Dermis blood vessel endothelial cell (primary cell): ENCODE results near the gene CUX1. TPM values are rescaled to one million over a fixed set of nuclear protein-coding genes. Genes with fewer than 3 reads are reported as not detected.
"Not testable (repeated sequence)": the region's sequence is repeated elsewhere in the genome, so short reads cannot be mapped to it uniquely, and the experiment has no call there.

Experiments used
- DNase-seq: peaks from one replicate; pipeline ENCODE4 v3.0.0; 2010
- total RNA-seq: library from RNA; depleted of rRNA; stranded (reverse); fragments of >200 nt; gene quantifications from 2 replicates; pipeline ENCODE4 v1.2.3, GENCODE V29; 2014

CUX1 gene
- total RNA-seq, 1 donor from 2014 or later = 39.5 TPM

DNA sequence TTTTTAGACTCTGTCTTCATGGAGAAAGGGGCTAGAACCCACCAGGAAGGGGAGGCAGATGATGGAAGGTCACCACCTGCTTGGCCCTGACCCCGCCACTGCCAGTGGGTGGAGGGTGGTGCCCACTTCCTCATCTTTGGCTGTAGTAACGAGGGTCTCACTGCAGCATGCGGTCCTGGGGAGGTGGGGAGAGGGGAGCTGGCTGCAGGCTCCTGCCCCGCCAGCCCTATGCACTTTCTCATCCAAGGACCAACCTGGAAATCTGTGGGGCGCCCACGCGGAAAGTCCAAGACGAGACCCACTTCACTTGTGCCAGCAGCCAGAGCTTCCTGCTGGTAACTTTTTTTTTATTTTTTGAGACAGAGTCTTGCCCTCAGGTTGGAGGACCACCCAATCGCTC, 101.0 kb downstream of the CUX1 start:
- no peak for DNase-seq

DNA sequence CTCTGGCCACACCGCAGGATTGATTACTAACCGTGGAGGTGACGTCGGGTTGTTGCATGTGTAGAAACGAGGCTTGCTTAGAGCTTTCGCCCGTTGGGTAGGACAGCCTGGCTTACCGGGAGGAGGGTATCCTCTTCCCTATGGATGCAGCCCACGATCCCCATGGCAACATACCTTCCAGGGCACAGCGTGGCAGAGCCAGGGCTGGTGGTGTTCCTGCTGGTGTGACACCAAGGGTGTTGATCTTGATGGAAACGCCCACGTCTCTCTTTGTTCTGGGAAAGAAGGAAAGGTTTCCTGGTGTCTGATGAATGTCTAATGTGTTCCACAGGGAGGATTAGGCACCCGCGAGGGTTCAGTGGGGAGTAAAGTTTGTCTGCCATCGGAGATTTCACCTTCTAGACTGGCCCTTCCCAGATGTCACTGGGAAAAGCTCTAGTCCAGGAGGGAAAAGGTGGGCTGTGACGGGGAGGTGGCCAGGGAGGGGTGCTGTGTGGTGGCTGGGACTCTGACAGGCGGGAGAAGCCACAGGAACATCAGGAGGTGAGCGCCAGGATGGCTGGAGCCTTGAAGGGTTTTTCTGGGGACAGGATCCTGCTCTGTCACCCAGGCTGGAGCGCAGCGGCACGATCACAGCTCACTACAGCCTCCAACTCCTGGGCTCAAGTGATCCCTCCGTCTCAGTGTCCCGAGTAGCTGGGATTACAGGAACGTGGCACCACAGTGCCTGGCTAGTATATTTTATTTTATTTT, 102.1 kb downstream of the CUX1 start:
- no peak for DNase-seq

DNA sequence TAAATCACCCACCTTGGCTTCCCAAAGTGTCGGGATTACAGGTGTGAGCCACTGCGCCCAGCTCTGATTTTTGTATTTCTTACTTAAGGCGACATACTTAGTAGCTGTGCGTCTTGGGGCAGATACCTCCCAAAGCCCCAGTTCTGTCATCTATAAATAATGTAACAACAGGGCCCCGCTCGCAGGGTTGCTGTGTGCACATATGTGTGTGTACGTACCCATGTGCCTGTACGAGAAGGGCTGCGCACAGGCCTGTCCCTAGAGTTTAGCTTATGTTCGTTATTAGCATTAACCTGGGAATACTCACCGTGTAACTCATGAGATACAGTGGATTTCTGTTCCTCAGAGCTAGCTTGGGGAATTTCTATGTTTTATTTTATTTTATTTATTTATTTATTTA, 103.6 kb downstream of the CUX1 start:
- DNase-seq = no peak

DNA sequence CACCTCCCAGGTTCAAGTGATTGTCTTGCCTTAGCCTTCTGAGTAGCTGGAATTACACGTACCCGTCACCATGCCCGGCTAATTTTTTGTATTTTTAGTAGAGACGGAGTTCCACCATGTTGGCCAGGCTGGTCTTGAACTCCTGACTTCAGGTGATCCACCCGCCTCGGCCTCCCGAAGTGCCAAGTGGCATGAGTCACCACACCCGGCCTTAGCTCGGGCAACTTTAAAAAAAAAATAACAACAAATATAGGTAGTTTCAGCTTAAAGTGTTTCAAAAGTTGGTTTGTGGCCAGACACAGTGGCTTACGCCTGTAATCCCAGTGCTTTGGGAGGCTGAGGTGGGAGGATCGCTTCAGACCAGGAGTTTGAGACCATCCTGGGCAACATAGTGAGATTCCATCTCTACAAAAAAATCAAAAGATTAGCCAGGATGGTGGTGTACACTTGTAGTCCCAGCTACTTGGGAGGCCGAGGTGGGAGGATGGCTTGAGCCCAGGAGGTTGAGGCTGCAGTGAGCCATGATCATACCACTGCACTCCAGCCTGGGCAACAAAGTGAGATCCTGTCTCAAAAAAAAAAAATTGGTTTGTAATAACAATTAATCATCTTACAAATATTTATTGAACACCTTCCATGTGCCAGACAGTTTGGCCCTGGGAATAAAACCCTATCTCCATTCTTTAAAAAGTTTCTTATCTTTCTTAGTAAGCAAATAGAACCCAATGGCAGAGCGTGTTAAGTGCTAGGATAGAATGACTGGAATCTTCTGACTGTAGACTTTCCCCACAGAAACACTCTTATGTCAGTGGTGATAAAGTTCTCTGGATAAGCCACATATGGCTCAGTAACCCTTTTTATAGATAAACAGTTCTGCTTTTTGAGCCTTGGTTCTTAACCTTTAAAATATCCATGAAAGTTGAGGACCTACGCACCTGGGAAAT, 104.4 kb downstream of the CUX1 start:
- DNase-seq = not testable (repeated sequence)

DNA sequence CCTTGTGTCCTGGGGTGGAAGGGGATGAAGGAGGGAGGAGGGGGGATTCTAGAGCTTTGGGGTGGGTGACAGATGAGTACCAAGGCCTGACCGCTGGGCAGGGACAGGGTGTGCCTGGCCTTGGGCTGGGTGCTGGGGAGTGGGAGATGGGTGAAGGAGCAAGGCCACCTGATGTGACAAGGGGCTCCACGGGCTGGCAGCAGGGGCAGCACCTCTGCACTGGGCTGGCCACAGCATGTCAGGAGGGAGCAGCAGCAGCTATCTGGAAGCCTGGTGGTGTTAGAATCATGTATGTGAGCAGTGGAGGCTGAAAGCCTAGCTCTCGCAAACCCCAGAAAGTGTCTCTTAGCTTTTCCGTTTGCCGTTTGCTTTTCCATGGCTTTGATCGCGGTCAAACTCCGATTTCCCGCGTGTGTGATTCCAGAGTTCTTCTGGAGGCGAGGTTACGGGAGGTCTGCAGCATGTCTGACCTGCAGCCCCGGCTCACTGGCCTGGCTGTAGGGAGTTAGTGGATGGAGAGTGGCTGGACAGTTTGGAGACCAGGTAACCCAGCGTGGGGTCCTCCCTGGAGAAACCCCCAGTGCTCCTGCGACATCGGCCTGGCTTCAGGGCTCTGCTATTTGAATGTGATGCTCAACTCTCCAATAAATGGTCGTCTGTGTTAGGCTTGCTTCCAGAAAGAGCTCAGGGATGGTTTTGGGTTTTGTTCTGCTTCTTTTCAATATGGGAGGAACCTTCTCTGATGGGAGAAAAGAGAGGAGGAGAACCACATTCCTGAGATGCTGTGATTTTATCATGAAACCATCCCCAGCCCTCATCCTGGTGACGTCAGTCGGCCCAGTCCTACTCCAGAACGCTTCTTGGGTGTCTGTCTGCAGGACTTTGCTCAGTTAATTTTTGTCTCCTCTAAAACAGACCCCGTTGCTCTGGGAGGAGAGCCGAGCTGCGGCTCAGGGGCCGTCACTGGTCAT, 105.5 kb downstream of the CUX1 start:
- DNase-seq = no peak

DNA sequence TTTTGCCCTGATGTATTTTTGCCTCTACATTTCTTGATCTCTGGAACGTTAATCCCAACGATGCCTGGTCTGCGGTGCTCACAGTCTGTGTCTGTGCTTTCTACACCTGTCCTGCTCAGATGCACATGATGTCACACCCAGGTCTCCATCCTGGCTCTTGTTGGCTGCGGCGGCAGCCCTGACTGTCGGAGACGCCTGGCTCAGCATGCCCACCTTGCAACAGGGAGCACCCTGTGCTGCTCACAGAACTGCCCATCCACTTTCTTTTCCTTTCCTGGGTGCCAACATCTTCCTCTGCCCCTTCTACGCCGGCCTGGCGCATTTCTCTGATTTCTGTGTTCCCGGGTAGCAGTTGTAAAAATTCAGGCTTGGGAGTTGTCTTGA, 106.2 kb downstream of the CUX1 start:
- DNase-seq = no peak

DNA sequence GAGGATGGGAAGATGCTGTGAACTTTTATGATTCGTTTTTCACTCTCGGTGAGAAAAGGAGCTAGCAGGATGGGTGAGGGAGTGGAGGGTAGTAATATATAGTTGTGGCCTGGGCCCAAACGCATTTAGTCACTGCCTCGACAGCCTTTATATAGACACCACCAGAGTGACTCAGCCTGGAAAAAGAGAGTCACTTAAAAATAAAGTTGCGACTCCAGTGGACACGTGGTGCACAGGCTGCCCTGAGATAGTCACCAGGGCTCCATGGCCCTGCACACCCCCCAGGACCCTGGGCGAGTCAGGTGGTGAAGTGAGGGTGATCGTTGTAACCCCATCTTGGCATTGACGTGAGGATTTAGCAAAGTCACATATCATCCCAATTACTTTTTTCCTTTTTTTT, 106.7 kb downstream of the CUX1 start:
- peak; percentile 53 for DNase-seq

DNA sequence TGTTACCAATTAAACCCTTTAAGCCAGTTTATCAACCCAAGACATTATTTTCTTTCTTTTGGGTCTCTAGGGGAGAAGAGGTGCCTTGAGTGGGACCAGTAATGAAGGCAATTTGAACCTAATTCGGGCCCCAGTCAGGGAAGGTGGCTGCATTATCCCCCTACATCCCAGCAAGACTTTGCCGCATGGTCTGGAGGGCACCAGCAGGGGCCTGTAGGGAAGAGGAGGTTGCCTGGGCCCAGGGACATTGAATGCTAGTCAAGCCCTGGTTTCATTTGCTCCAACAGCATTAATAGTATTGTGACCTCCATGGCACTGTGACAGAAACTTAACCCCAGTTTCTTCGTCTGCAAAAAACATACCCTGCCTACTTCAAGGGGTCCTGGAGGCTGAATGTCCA, 108.8 kb downstream of the CUX1 start:
- no peak for DNase-seq

DNA sequence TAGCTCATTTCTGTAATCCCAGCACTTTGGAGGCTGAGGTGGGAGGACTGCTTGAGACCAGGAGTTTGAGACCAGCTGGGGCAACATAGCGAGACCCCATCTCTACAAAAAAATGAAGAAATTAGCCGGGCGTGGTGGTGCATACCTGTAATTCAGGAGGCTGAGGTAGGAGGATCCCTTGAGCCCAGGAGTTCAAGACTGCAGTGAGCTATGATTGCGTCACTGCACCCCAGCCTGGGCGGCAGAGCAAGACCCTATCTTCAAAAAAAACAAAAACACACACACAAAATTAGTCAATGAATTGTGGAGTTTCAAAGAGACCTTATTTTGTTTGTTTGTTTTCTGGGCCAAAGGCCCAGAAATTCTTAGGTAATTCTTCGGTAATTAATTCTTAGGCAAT, 110.0 kb downstream of the CUX1 start:
- no peak for DNase-seq

DNA sequence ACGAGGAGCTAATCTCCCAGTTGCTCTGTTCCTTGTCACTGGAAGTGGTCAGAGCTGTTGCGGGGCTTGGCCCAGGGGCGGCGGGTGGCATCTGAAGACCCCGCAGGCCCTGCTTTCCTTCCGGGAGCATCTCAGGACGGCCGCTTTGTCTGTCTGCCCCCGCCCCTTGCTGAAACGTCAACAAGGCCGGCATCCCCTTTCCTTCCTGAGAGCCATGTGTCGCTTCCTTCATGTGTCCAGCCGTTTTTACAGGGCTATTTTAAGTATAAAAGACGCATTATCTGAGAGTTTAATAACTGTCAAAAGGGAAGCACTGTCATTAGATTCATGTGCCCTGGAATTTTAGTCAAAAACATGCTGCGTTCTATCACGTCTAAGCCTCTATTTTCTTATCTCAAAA, 110.4 kb downstream of the CUX1 start:
- DNase-seq = peak; percentile 71

DNA sequence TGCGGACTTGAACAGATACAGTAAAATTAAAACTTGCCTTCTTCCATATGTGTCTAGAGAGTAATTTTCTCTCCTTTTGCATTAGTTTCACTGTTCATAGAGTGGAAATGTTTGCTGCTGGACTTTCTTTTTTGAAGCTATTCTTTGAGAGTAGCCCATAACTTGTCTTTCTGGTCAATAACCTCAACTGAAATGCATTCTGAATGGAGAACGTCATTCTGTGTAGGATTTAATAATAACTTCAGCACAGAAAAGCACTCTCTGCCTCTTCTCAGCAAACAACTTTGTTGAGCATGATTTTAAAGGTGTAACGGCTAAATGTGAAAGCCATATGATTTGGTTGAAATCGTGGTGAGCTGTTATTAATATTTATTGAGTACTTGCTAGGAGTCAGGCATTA, 111.8 kb downstream of the CUX1 start:
- no peak for DNase-seq

DNA sequence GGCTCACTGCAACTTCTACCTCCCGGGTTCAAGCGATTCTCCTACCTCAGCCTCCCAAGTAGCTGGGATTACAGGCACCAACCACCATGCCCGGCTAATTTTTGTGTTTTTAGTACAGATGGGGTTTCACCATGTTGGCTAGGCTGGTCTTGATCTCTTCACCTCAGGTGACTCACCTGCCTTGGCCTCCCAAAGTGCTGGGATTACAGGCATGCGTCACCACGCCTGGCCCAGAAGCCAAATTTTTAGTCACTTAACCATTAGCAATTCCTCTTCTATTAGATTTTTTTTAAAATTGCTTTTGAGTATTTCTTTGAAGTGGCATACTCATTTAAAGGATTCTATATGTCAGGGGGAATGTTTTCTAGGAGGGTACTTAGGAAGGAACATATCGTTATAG, 112.5 kb downstream of the CUX1 start:
- not testable (repeated sequence) for DNase-seq

DNA sequence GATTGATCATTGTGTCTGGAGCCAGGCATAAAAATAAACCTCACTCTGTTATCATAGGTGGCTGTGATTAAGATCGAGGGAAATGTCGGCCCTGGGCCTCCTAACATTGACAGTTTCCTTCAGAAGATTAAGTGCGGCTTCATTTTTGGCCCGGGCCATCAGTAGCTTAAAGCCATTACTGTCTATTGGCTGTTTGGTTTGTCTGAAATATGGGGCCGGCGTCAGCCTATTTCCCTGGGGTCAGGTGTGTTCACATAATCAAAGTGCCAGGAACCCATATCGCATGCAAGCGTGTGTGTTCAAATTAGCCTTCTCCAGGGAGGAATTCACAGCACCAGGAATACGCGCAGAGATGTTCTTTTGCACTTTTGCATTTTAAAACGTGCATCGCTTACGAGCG, 114.7 kb downstream of the CUX1 start:
- DNase-seq = no peak

DNA sequence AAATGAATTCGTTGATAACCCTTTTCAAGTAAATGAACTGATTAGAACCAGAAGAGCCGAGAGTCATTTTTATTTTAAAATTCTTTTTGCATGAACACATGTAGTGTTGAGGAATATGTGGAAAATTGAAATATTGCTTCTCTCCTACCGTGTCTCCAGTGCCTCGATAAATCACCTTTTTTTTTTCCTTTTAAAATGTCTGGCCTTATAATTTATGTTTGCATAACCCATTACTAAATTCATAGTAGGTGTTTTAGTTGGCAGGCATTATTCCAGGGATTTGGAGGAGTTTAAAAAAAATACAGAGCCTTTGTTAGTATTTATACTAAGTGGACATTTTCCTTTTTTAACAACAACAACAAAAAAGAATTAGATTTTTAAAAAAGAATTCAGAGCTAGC, 115.6 kb downstream of the CUX1 start:
- DNase-seq = no peak

DNA sequence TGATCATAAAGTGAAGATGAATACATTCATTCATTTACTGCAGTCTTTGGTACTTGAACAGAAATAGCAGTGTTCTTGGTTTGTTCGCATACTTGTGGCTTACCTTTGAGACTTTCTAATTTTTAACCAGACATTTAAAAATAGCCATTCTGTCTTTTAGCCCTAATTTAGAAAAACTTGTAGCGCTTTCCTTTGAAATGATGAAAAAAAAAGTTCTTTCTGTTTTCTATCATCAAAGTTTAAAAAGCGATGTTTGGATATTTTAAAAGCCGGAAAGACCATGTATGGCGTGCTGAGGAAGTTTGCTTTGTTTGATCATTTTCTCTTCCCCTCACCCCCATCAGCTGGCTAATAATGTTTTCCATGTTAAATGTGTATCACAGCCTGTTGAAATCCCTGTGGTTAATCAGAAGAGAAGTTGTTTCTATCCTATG, 116.3 kb downstream of the CUX1 start:
- no peak for DNase-seq

DNA sequence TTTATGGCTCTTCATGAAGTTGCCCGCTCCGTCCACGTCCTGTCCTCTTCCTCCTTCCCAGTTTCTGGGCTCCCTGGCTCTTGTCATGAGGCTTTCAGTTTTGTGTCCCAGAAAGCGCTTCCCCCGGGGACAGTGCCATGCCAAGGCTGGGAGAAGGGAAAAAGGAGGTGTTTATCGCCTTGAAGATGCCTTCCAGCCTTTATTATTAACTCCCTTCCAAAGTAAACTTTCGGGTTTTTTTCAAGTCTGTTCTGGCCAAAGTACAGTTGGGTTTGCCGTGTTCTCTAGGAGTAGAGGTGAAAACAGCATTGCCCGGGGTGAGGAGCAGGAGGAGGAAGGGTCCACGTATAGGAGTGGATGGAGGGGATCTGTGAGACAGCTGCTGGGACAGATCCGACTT, 117.2 kb downstream of the CUX1 start:
- DNase-seq = no peak

DNA sequence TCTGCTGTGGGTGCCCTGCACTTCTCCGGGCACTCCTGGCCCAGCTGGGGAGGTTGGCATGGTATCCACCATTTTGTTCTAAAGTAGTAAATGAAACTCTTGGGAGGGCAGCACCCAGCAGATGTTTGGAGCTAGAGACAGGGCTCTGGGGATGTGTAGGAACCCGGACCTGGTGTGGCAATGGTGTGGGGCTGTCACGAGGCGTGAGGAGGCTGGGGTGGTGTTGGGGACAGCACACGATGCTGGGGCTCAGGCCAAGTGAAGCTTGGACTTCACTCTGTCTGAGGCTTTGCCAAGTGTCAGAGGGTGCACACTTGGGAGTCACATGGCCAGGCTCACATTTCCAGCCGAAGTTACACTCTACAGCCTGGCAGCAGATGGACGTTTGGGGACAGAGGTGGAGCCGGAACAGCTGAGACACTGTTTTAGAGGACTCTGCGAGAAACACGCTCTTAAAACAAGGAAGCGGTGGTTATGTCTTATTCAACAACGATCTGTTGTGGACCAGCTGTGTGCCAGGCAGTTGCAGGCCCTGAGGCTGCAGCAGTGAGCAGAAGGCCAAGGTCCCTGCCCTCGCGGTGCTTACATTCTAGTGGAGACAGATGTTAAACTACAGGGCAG, 118.2 kb downstream of the CUX1 start:
- no peak for DNase-seq

DNA sequence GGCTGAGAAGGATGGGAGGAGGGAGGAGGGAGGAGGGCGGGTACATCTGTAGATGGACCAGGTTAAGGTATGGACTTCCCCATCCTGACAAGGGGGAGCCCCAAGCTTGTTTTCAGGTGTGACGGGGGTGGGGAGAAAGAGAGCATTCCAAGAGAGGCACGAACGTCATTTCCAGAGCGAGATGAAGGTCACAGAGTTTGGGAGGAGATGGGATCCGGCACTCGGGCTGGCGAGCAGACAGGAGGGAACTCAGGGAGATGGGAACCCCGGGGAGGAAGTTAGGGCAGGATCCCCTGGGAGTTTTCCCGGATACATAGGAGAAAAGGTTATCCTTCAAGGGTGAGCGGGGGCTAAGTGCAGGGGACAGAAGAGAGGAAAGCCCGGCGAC, 118.8 kb downstream of the CUX1 start:
- DNase-seq = no peak

DNA sequence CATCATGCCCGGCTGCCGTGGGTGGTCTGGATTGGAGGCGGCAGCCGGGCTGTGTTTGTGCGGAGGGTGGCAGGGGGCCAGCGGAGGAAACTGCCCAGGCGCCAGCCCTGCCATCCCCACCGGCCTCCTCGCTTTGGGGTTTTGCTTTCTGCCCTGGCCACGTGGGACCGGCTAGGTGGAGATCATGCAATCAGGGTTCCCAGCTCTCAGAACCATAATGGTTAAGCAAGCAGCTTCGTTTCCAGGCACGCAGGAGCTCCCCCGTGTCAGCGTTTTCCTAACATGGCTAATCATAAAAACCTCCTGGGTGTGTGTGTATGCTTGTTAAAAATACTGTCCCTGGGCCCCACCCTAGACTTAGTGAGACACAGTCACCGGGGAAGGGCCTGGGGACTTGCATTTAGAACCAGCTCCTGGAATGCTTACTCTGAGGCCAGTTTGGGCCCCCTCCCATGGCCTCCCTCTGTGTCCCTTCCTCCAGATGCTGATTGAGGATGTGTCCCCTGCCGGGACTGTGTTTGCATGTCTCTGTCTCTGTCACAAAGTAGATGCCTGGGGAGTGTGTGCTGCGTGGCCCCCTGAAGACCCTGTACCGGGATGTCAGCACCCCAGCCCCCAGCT, 119.3 kb downstream of the CUX1 start:
- DNase-seq = peak; percentile 39

DNA sequence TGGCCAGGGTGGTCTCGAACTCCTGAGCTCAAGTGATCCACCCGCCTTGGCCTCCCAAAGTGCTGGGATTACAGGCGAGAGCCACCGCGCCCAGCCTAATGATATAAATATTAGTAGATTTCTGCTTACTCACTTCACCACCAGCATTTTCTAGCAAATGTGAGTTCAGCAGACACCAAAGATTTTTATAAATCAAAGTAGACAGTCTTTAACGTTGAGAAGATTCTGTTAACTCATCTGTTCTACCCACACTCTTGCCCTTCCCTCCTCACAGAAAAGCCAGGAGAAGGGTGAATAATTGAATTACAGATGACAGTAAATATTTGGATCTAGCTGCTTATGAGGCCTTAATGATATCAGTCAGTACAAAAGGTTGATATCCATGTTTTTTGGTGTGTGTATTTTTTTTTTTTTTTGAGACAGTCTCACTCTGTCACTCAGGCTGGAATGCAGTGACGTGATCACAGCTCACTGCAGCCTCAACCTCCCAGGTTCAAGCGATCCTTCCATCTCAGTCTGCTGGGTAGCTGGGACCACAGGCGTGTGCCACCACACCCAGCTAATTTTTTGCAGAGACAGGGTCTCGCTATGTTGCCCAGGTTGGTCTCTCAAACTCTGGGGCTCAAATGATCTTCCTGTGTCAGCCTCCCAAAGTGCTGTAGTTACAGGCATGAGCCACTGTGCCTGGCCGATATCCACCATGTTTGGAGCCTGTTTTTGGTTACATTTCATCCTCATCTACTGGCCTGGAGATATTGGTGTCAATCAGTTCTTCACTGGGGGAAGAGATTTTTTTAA, 120.5 kb downstream of the CUX1 start:
- no peak for DNase-seq

DNA sequence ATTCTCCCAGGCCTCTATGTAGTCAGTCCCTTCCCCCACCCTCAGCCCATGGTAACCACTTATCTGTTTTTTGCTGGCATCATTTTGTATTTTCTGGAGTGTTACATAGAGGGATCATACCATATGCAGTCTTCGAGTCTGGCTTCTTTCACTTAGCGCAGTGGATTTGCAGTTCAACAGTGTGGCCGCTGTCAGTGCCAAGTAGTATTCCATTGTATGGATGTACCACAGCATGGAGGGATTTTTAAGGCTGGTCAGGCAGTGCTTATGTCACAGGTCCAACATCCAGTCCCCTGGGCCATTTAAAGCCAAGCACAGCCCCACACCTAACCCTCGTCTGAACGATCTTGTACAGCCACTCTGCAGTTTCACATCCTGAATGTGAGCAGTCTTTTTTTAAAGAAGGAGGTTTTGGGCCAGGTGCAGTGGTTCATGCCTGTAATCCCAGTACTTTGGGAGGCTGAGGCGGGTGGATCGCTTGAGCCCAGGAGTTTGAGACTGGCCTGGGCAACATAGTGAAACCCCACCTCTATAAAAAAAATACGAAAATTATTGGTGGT, 121.8 kb downstream of the CUX1 start:
- no peak for DNase-seq
